ENCODE measurements around the gene HDLBP. TPM values are rescaled to one million over a fixed set of nuclear protein-coding genes. Genes with fewer than 3 reads are reported as not detected.

The HDLBP gene
- total and polyA plus RNA-seq, 2 experiments from 2014 or later, result 389 to 437 TPM

GRCh38 chr2:241349941-241350340 lies 34.5 kb upstream of the HDLBP start:
- 96% methylated on average over 8 of the region's 8 CpGs for WGBS (ENCODE audit: low lambda C conversion rate, missing lambda C conversion rate)
- no peak for DNase-seq (ENCODE audit: low spot score)
- Histone ChIP-seq H3K4me2 (no peak overlapping the region), H3K9me2 (replicated peaks; ENCODE audit: insufficient read depth) (no peaks in the 10 kb centered on the region), H2AFZ (no peak overlapping the region), H3K4me1 (ENCODE audit: insufficient read depth) (peaks cover 11% of the 10 kb centered on the region), H3K36me3 (replicated peaks; ENCODE audit: insufficient read depth, low read depth) (peaks cover 4% of the 10 kb centered on the region), H3K4me3 (no peak overlapping the region), H3K79me2 (peaks cover 23% of the 10 kb centered on the region), H3K27me3 (no peaks in the 10 kb centered on the region), H3K27ac (no peak overlapping the region), H4K20me1 (ENCODE audit: insufficient read depth, poor library complexity, severe bottlenecking) (no peaks in the 10 kb centered on the region), H3K9me3 (ENCODE audit: low read depth) (no peaks in the 10 kb centered on the region)
- TF ChIP-seq EZH2phosphoT487 (IDR thresholded peaks at IDR 0.05; ENCODE audit: low read depth, severe bottlenecking, unreplicated experiment) (no peak), CTCF (IDR thresholded peaks at IDR 0.05; ENCODE audit: poor library complexity) (no peak), EZH2 (IDR thresholded peaks at IDR 0.05; ENCODE audit: borderline replicate concordance) (no peak)

- WGBS (ENCODE audit: low lambda C conversion rate, missing lambda C conversion rate), result 98% methylated on average over 9 of the region's 9 CpGs
Measured at GRCh38 chr2:241344925-241345651, 29.6 kb upstream of the HDLBP start.

GRCh38 chr2:241340631-241341163 lies 25.2 kb upstream of the HDLBP start:
- Histone ChIP-seq H4K20me1 (ENCODE audit: insufficient read depth, poor library complexity, severe bottlenecking) (peaks cover 5% of the 10 kb centered on the region), H3K27me3 (no peaks in the 10 kb centered on the region), H3K27ac (no peak overlapping the region), H3K4me3 (no peak overlapping the region), H3K9me2 (replicated peaks; ENCODE audit: insufficient read depth) (no peaks in the 10 kb centered on the region), H2AFZ (no peak overlapping the region), H3K4me2 (no peak overlapping the region), H3K36me3 (replicated peaks; ENCODE audit: insufficient read depth, low read depth) (no peaks in the 10 kb centered on the region), H3K79me2 (peaks cover 52% of the 10 kb centered on the region), H3K4me1 (ENCODE audit: insufficient read depth) (no peaks in the 10 kb centered on the region), H3K9me3 (ENCODE audit: low read depth) (no peaks in the 10 kb centered on the region)
- whole genome bisulfite sequencing (ENCODE audit: low lambda C conversion rate, missing lambda C conversion rate), result 99% methylated on average over 3 of the region's 3 CpGs
- no peak for DNase-seq (ENCODE audit: low spot score)
- TF ChIP-seq EZH2 (IDR thresholded peaks at IDR 0.05; ENCODE audit: borderline replicate concordance), result no peak
- TF ChIP-seq CTCF (IDR thresholded peaks at IDR 0.05; ENCODE audit: poor library complexity), result no peak
- TF ChIP-seq EZH2phosphoT487 (IDR thresholded peaks at IDR 0.05; ENCODE audit: low read depth, severe bottlenecking, unreplicated experiment), result no peak

More at GRCh38 chr2:241344925-241345651, 29.6 kb upstream of the HDLBP start:
- peaks cover 35% of the 10 kb centered on the region for H3K79me2 ChIP-seq
- no peaks in the 10 kb centered on the region for H3K9me3 ChIP-seq (ENCODE audit: low read depth)
- no peak overlapping the region for H3K27ac ChIP-seq
- no peak overlapping the region for H3K4me3 ChIP-seq
- no peaks in the 10 kb centered on the region for H3K27me3 ChIP-seq
- no peaks in the 10 kb centered on the region for H3K9me2 ChIP-seq (replicated peaks; ENCODE audit: insufficient read depth)
- TF ChIP-seq CTCF (IDR thresholded peaks at IDR 0.05; ENCODE audit: poor library complexity) (no peak), EZH2 (IDR thresholded peaks at IDR 0.05; ENCODE audit: borderline replicate concordance) (no peak), EZH2phosphoT487 (IDR thresholded peaks at IDR 0.05; ENCODE audit: low read depth, severe bottlenecking, unreplicated experiment) (no peak)
- peaks cover 4% of the 10 kb centered on the region for H3K36me3 ChIP-seq (replicated peaks; ENCODE audit: insufficient read depth, low read depth)
- H3K4me2 ChIP-seq, result no peak overlapping the region
- H3K4me1 ChIP-seq (ENCODE audit: insufficient read depth), result no peaks in the 10 kb centered on the region
- no peak for DNase-seq (ENCODE audit: low spot score)
- H4K20me1 ChIP-seq (ENCODE audit: insufficient read depth, poor library complexity, severe bottlenecking), result no peaks in the 10 kb centered on the region
- H2AFZ ChIP-seq, result no peak overlapping the region
